ENCODE results near the gene TNRC6B. TPM values are rescaled to one million over a fixed set of nuclear protein-coding genes. Genes with fewer than 3 reads are reported as not detected.

The TNRC6B gene
- total and polyA plus RNA-seq, 2 of the 13 experiments (the other 11 are each of a cell fraction or from before 2014, with no cell fraction given), result 8.9 to 13.2 TPM

DNA sequence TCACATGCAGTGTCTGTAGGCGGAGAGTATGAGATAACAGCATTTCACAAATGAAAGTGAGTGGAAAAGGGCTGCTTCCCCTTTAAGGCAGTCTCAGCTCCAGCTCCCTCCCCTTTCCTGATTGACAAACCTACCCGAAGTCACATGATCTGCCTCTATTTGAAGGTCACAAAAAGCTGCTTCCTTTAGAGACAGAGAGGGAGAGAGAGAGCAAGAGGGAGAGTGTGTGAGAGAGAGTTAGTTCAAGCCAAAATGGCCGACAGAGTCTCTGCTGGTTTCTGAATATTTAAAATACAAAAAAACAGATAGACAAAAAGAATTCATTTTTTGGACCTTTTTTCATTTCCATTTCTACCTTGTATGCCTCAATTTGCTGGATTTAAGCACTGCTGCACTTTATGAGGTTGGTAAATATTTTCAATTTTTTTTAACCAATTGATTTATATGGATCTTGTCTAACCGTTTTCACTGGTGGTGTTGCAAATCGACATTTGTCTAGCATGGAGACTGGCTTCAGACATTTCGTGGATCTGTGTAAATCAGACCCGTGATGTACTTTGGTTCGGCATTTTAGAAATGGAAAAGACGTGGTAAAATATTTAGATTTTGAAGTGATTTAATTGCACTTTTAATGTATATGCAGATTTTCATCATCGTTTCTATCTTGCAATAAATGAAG lies at the start of gene TNRC6B (continued):
- TF ChIP-seq HNRNPK (IDR thresholded peaks at IDR 0.05; ENCODE audit: low read depth, low read length, poor library complexity, severe bottlenecking), result no peak
- TF ChIP-seq SRSF1 (optimal IDR thresholded peaks at IDR 0.05; ENCODE audit: low read depth, low read length), result no peak
- TF ChIP-seq GABPA (IDR thresholded peaks at IDR 0.05; ENCODE audit: low read depth, low read length), result no peak
- peak; percentile 71; the same call in 1 of the 2 replicates for TF ChIP-seq GABPA (CRISPR knock-in tag; IDR thresholded peaks at IDR 0.05; ENCODE audit: low read depth)
- TF ChIP-seq SP140L (CRISPR knock-in tag; IDR thresholded peaks at IDR 0.05; ENCODE audit: borderline replicate concordance), result no peak
- no peak for TF ChIP-seq KLF13 (CRISPR knock-in tag; IDR thresholded peaks at IDR 0.05)
- TF ChIP-seq SOX13 (IDR thresholded peaks at IDR 0.05), result no peak
- peak in 1 of 2 experiments; percentile 61; a peak in 1 of 4 replicates for TF ChIP-seq SOX13 (CRISPR knock-in tag; conservative IDR thresholded peaks at IDR 0.05 in 1 of 2, IDR thresholded peaks at IDR 0.05 in 1 of 2)
- TF ChIP-seq SMAD3 (CRISPR knock-in tag; IDR thresholded peaks at IDR 0.05), result peak; percentile 80
- TF ChIP-seq ARNTL (CRISPR knock-in tag; IDR thresholded peaks at IDR 0.05), result no peak
- no peak for TF ChIP-seq ZSCAN29 (CRISPR knock-in tag; conservative IDR thresholded peaks at IDR 0.05)
- TF ChIP-seq ZNF776 (CRISPR knock-in tag; IDR thresholded peaks at IDR 0.05), result no peak
- peak; percentile 66; the same call in 1 of the 2 replicates for TF ChIP-seq ISL2 (CRISPR knock-in tag; IDR thresholded peaks at IDR 0.05)
- no peak for TF ChIP-seq KDM5B (CRISPR knock-in tag; IDR thresholded peaks at IDR 0.05; ENCODE audit: borderline replicate concordance)
- TF ChIP-seq SP1 (IDR thresholded peaks at IDR 0.05), result no peak
- peak; percentile 55; the same call in 1 of the 2 replicates for TF ChIP-seq SP1 (CRISPR knock-in tag; IDR thresholded peaks at IDR 0.05)
- TF ChIP-seq ZNF781 (CRISPR knock-in tag; IDR thresholded peaks at IDR 0.05; ENCODE audit: borderline replicate concordance, not compliant biosample characterization), result no peak
- TF ChIP-seq MED8 (CRISPR knock-in tag; IDR thresholded peaks at IDR 0.05; ENCODE audit: insufficient replicate concordance), result no peak
- TF ChIP-seq, protein P1, sequence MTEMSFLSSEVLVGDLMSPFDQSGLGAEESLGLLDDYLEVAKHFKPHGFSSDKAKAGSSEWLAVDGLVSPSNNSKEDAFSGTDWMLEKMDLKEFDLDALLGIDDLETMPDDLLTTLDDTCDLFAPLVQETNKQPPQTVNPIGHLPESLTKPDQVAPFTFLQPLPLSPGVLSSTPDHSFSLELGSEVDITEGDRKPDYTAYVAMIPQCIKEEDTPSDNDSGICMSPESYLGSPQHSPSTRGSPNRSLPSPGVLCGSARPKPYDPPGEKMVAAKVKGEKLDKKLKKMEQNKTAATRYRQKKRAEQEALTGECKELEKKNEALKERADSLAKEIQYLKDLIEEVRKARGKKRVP (CRISPR knock-in tag; IDR thresholded peaks at IDR 0.05), result no peak
- TF ChIP-seq CCDC6 (CRISPR knock-in tag; IDR thresholded peaks at IDR 0.05), result no peak
- TF ChIP-seq ZKSCAN5 (CRISPR knock-in tag; IDR thresholded peaks at IDR 0.05), result no peak
- TF ChIP-seq, protein P2, sequence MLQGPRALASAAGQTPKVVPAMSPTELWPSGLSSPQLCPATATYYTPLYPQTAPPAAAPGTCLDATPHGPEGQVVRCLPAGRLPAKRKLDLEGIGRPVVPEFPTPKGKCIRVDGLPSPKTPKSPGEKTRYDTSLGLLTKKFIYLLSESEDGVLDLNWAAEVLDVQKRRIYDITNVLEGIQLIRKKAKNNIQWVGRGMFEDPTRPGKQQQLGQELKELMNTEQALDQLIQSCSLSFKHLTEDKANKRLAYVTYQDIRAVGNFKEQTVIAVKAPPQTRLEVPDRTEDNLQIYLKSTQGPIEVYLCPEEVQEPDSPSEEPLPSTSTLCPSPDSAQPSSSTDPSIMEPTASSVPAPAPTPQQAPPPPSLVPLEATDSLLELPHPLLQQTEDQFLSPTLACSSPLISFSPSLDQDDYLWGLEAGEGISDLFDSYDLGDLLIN (CRISPR knock-in tag; IDR thresholded peaks at IDR 0.05; ENCODE audit: borderline replicate concordance), result no peak
- TF ChIP-seq RAD21 (CRISPR knock-in tag; IDR thresholded peaks at IDR 0.05), result no peak
- TF ChIP-seq, protein P3, sequence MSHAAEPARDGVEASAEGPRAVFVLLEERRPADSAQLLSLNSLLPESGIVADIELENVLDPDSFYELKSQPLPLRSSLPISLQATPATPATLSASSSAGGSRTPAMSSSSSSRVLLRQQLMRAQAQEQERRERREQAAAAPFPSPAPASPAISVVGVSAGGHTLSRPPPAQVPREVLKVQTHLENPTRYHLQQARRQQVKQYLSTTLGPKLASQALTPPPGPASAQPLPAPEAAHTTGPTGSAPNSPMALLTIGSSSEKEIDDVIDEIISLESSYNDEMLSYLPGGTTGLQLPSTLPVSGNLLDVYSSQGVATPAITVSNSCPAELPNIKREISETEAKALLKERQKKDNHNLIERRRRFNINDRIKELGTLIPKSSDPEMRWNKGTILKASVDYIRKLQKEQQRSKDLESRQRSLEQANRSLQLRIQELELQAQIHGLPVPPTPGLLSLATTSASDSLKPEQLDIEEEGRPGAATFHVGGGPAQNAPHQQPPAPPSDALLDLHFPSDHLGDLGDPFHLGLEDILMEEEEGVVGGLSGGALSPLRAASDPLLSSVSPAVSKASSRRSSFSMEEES (CRISPR knock-in tag; IDR thresholded peaks at IDR 0.05), result peak; percentile 88
- TF ChIP-seq GLI4 (CRISPR knock-in tag; IDR thresholded peaks at IDR 0.05; ENCODE audit: borderline replicate concordance), result no peak; the same call in 1 of the 2 replicates
- TF ChIP-seq, protein P4, sequence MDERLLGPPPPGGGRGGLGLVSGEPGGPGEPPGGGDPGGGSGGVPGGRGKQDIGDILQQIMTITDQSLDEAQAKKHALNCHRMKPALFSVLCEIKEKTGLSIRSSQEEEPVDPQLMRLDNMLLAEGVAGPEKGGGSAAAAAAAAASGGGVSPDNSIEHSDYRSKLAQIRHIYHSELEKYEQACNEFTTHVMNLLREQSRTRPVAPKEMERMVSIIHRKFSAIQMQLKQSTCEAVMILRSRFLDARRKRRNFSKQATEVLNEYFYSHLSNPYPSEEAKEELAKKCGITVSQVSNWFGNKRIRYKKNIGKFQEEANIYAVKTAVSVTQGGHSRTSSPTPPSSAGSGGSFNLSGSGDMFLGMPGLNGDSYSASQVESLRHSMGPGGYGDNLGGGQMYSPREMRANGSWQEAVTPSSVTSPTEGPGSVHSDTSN (CRISPR knock-in tag; IDR thresholded peaks at IDR 0.05), result peak; percentile 84
